ENCODE measurements around the gene SENP2.

GRCh38 chr3:185632996-185633395 is 46.9 kb downstream of the SENP2 start:
- TF ChIP-seq CTCF (IDR thresholded peaks at IDR 0.05; ENCODE audit: low read length) (no peak), EZH2 (optimal IDR thresholded peaks at IDR 0.05; ENCODE audit: low read depth, low read length) (no peak), EZH2phosphoT487 (IDR thresholded peaks at IDR 0.05; ENCODE audit: low read length) (no peak)
